NT2/D1 (cell line): ENCODE data around the gene TMEM119.

ENCODE experiments used
- YY1 ChIP-seq: IDR thresholded peaks from 2 replicates; pipeline ENCODE4 v1.6.1; 2011; ENCODE audit not compliant: insufficient read length, insufficient read depth
- ZNF274 ChIP-seq: IDR thresholded peaks from 2 replicates; pipeline ENCODE4 v1.6.1; 2011; ENCODE audit warnings: mild to moderate bottlenecking, low read depth, low read length

DNA sequence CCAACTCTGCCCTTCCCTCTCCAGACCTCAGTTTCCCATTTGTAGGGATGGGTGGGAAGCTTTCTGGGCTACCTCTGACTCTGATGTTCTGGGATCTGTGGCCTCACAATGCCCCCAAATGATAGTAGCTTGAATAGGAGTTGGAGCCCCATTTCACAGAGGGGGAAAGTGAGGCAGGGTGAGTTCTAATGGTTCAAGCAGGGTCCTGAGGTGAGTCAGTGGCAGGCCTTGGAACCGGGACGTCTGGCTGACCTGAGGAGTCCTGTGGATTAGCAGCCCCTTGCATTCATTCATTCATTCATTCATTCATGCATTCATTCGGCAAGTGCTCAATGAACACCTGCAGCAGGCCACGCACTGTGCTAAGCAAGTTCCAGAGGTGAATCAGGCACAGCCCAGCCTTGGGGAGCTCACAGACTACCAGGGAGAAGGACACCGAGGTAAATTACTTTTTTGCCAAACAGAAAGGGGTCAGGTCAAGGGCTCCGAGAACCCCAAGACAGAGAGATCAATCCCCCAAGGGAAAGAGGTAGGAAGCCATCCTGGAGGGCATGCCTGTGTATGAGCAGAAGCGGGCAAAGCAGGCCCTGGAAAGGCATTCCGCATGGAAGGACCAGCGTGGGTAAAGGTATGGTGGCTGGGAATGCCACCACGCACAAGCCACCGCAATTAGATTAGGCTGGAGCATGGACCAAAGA, 818 bp upstream of the TMEM119 start:
- TF ChIP-seq ZNF274 (no peak), YY1 (no peak)
